GM18951 (cell line): ENCODE measurements around the gene HTT-AS.

Experiments
- POLR2A ChIP-seq: IDR thresholded peaks from 4 replicates; pipeline ENCODE4 v1.6.1; 2011; ENCODE audit warnings: mild to moderate bottlenecking; ENCODE audit not compliant: insufficient read length, insufficient read depth; ENCODE audit errors: extremely low read depth
- in situ Hi-C: fragments of 300-500 bp; cut with MboI; formaldehyde crosslinking; loops from one replicate; pipeline ENCODE4 v1.12.0; 2022; ENCODE audit warnings: low sequenced_read_pairs, mixed read lengths, inconsistent platforms; ENCODE audit not compliant: unreplicated experiment

HTT-AS gene

DNA sequence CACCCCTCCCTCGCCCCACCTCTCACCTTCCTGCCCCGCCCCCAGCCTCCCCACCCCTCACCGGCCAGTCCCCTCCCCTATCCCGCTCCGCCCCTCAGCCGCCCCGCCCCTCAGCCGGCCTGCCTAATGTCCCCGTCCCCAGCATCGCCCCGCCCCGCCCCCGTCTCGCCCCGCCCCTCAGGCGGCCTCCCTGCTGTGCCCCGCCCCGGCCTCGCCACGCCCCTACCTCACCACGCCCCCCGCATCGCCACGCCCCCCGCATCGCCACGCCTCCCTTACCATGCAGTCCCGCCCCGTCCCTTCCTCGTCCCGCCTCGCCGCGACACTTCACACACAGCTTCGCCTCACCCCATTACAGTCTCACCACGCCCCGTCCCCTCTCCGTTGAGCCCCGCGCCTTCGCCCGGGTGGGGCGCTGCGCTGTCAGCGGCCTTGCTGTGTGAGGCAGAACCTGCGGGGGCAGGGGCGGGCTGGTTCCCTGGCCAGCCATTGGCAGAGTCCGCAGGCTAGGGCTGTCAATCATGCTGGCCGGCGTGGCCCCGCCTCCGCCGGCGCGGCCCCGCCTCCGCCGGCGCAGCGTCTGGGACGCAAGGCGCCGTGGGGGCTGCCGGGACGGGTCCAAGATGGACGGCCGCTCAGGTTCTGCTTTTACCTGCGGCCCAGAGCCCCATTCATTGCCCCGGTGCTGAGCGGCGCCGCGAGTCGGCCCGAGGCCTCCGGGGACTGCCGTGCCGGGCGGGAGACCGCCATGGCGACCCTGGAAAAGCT, at the start of gene HTT-AS, which contains the start of gene HTT:
HTT-AS (minus strand) TSS at position 461 of the 768 bp plus-strand sequence.
HTT (plus strand) TSS at position 604 of the 768 bp plus-strand sequence; CDS start at position 749, 145 bp downstream.
- in situ Hi-C loops, result no loop called here
- TF ChIP-seq POLR2A, result peak; percentile 84

DNA sequence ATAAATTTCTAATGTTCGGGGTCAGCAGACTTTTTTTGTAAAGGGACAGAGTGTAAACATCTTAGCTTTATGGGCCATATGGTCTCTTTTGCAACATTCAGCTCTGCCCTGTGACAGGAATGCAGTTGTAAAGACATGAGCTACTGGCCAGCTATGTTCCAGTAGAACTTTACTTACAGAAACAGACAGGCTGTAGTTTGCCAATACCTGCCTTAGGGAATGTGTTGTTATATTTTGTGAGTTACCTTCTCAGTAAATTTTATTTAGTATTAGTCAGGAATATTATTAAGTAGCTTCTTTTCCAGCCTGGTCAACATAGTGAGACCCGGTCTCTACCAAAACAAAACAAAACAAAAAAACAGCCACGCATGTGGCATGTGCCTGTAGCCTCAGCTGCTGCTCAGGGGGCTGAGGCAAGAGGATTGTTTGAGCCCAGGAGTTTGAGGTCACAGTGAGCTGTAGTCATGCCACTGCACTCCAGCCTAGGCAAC, 48.9 kb upstream of the HTT-AS start:
- in situ Hi-C loops, result no loop called here
- no peak for TF ChIP-seq POLR2A

DNA sequence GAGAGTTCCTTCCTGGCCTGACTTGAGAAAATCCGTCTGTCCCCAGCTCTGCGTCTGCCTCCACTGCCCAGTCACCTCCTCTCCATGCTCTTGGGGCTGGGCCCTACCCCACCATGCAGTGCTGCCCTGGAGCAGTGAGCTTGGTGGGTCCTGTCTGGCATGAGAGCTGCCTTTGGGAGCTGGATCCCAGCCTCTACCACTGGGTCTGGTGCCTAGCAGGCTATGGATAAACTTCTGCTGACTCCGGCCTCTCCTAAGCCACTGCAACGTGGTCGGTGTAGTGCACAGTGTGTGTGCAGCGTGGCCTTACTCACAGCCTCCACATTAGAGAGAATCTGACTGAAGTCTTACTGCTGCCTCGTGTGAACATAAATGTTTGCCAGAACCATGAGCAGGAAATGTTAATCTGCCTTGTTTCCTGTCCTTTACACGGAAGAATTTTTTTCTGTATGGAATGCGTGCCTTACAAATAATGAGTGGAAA, 47.8 kb upstream of the HTT-AS start:
- in situ Hi-C loops, result no loop called here

DNA sequence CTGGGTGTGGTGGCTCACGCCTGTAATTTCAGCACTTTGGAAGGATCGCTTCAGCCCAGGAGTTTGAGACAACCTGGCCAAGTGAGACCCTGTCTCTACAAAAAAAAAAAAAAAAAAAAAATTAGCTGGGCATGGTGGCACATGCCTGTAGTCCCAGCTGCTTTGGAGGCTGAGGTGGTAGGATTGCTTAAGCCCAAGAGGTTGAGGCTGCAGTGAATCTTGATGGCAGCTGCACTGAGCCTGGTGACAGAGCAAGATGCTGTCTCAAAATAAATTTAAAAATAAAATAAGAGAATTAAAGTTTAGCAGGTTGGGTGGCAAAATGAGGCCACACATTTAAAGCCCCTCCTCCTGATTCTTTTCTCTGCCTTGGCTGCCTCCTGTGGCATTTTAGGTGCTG, 47.3 kb upstream of the HTT-AS start:
- no peak for TF ChIP-seq POLR2A
- in situ Hi-C loops, result no loop called here

More for the DNA sequence above, 47.8 kb upstream of the HTT-AS start:
- TF ChIP-seq POLR2A, result no peak

DNA sequence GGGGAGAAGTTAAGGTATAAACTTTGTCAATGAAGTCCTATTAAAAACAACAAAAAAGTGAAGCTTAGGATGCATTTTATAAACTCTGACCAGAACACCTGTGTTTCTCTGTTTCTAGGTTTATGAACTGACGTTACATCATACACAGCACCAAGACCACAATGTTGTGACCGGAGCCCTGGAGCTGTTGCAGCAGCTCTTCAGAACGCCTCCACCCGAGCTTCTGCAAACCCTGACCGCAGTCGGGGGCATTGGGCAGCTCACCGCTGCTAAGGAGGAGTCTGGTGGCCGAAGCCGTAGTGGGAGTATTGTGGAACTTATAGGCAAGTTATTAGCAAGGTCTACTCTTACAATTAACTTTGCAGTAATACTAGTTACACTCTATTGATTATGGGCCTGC, 46.8 kb upstream of the HTT-AS start:
- in situ Hi-C loops, result no loop called here
- no peak for TF ChIP-seq POLR2A

DNA sequence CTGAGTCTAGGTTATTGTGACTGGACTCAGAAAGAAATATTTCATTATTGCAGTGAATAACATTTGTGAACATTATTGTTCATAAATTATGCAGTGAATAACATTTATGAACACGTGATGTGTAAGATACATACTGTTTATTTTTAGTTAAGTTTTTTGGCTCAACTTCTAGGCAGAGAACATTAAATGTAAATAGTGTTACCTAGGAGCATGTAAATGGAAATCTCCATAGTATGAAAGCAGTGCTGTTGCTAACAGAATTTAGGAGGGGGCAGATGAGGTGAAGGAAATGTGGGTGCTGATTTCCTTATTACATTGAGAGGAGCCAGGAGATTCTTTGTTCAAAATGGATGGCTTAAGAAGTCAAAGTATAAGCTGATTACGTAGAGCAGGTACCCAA, 45.1 kb upstream of the HTT-AS start:
- no peak for TF ChIP-seq POLR2A
- in situ Hi-C loops, result no loop called here

DNA sequence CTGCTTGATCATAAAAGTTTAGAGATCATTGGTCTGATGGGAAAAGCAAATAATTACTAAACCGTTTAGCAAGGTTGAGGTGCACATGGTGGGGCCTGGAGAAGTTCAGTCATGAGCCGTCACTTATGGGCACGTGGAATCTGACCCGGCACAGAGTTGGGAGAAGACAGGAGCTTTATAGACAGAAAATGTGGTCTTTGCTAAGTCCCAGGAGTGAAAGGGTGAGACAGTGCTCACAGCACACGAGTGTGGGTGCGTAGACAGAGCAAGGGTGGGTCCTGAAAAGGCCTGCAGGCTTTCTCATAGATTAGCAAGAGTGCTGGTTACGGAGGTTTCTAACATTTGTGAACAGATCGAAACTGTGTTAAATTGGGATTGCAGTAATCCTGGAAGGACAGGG, 44.0 kb upstream of the HTT-AS start:
- in situ Hi-C loops, result no loop called here
- TF ChIP-seq POLR2A, result no peak

DNA sequence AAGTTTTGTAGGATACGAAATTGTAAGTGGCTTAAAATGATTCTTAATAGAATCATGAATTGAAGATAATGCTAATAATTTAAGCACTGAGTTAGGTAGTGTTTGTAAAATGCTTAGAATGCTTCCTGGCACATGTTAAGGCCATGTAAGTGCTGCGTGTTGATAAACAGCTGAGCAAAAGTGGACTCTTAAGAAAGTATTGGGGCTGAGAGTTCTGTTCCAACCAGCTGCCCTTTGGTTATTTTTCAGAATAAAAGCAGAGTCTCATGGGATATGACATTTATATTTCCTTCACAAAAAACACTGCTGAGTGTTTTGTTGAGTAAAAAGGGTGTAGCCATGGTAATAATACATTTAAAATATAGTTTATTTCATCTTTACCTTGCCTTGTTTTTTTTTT, 42.6 kb upstream of the HTT-AS start:
- in situ Hi-C loops, result no loop called here
- TF ChIP-seq POLR2A, result no peak

DNA sequence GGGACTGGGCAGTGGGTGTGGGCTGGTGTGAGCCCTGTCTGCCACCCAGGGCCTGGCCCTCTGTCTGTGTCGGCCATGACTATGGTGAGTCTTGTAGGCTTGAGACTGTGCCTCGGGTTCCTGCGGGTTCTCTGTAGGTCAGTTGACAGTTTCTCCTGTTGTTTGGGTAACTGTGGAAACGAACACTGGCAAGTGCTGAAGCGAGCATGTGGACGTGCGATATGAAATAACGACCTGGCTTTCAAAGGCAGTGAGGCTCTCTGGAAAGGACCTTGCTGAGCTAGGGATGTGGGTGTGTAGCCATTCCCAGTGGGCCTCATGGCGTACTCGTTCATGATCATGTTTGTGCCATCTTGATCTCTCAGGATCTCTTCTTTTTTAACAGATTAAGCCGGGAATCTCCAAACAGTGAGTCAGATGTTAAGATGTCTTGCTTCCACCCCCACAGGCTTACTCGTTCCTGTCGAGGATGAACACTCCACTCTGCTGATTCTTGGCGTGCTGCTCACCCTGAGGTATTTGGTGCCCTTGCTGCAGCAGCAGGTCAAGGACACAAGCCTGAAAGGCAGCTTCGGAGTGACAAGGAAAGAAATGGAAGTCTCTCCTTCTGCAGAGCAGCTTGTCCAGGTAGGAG, 41.4 kb upstream of the HTT-AS start:
- in situ Hi-C loops, result no loop called here

DNA sequence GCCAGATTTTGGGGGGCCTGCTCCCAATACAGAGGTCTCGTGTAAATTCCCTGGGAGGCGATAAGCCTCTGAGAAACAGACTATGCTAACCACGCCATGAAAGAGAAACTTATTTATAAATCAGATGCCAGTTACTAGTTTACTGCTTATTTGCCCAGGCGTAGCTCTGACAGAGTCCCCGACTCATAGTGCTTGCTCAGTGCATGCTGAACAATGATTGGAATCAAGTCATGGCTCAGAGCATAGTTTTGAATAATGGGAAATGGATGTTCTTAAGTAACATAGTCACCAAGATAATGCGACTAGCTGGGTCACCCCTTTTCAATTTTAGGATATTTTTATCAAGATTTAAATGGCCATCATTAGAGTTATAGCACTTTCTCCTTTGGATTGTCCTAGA, 40.0 kb upstream of the HTT-AS start:
- no peak for TF ChIP-seq POLR2A
- in situ Hi-C loops, result no loop called here

More for the DNA sequence above, 41.4 kb upstream of the HTT-AS start:
- no peak for TF ChIP-seq POLR2A

DNA sequence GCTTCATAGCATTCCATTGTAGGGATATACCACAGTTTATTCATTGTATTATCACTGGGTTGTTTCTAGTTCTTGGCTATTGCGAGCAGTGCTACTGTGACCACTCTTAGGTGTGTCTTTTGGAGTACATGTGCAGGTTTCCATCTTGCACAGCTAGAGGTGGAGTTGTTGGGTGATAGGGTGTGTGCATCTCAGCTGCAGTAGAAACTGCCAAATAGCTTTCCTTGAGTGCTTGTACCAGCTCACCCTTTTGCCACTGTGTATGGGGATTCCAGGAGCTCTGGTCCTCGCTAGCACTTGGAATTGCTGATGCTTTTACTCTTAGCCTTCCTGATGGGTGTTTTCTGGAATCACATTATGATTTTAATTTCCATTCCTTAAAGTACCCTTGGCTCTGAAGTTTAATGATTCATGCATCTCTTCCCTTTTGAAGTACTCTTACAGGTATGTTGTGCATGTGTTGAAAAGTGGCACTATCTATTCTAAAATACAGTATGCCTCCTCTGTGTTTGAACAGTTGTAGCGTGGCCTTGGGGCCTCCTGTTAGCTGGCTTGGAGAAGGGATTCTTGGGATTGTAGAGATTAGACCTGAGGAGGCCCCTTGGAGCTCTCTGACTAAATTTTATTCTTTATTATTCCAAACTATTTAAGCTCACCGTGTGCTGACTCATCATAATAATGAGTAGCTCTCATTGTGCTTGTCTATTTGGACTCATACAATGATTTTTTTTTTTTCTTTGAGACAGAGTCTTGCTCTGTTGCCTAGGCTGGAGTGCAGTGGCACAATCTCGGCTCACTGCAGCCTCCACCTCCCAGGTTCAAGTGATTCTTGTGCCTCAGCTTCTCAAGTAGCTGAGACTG, 38.5 kb upstream of the HTT-AS start:
- TF ChIP-seq POLR2A, result no peak
- in situ Hi-C loops, result no loop called here

DNA sequence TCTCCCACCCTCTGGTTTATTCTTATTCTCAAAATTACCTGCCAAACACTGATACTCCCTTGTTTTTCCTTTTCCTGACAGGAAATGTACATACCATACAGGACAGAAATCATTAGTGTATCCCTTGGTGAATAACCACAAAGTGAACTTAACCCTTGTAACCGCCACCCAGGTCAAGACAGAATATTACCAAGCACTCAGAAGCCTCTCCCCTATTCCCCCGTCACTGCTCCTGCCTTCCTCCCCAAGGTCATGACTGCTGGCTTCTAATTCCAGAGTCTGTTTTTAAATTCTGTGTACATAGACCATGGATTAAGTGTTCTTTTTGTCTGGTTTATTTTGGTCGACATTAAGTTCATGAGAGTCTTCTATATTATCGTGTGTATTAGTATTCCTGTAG, 37.9 kb upstream of the HTT-AS start:
- in situ Hi-C loops, result no loop called here
- no peak for TF ChIP-seq POLR2A

DNA sequence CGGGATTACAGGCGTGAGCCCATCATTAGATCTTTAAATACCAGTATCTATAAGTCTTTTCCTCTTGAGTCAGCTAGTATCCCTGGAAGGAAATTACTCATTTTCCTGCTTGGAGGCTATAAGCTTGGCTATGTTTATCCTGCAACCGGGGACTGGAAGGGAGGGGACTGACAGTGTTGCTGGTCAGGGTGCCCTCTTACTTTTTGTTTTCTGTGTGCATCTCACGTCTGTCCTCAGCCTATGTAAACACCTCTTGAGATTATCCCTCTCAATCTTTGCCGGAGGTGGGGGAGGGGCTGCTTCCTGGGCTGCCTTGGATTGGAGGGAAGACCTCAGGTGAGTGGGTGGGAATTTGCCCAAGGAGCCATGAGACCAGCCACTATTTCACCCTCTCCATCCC, 37.1 kb upstream of the HTT-AS start:
- in situ Hi-C loops, result no loop called here
- no peak for TF ChIP-seq POLR2A
